ENCODE measurements around the gene ETFRF1.
A peak's percentile ranks its signal among the peaks of the same experiment; 100 is the strongest.

The ETFRF1 gene

DNA sequence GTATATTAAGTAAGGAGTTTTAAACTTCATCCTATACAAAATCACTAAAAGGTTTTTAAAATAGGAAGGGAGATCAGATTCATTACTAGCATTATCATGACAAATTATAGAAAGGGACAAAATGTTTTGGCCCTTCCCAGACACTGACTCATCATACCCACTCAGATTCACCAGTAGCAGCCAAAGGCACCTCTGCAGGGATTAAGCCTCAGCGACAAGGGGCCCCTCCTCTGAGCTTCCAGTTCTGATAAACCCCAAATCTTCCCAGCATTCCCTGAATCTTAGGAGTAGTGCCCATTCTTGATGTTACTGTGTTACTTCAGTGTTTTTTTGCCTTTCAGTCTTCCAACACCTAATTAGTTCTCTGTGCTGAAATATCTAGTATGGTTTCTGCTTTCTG lies 41.2 kb downstream of the ETFRF1 start:
- no peak for DNase-seq

DNA sequence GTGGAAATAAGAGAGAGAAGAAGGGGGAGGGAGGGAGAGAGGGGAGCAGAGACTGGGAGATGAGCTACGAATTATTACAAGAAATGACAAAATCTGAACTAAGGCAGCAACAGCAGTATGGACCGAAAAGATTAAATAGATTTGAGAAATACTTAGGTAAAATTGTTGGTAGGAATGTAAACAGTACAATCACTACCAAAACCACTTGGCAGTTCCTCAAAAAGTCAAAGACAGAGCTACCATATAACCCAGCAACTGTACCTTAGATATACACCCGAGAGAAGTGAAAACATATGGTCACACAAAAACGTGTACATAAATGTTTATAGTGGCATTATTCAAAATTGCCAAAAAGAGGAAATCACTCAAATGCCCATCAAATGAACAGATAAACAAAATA lies 41.6 kb downstream of the ETFRF1 start:
- no peak for DNase-seq

DNA sequence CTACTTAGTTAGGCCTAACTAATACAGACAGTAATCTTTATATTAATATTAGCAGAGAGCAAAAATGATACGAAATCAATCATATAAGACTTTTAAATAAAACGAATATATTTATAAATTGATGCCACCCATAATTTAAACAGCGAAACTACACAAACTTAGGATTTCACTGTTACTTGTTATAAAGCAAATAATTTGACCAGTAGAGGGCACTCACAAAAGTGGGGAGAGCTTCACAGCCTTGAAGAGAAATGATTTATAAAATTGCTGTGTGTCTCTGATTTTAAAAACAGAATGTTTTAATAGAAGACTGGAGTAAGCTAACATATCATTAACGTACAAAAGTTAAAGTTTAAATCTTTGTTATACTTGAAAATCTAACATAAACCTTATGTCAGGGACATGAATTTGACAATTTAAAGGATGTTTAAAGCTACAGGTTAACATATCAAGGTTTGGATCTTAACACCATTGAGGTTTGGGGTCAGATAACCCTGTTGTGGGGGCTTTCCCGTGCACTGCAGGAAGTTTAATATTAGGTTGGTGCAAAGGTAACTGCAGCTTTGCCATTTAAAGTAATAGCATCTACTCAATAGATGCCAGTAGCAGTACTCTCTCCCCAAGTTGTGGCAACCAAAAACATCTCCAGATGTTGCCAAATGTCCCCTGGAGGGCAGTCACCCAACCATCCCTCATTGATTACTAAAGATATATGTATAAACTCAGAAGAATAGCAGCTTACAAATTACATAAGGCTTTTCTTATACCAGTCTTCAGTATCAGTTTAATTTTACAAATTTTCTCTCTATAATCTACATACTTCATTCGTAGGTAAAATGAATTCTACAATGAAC lies 46.4 kb downstream of the ETFRF1 start:
- DNase-seq, result peak; percentile 16 to 85 (median 64)

DNA sequence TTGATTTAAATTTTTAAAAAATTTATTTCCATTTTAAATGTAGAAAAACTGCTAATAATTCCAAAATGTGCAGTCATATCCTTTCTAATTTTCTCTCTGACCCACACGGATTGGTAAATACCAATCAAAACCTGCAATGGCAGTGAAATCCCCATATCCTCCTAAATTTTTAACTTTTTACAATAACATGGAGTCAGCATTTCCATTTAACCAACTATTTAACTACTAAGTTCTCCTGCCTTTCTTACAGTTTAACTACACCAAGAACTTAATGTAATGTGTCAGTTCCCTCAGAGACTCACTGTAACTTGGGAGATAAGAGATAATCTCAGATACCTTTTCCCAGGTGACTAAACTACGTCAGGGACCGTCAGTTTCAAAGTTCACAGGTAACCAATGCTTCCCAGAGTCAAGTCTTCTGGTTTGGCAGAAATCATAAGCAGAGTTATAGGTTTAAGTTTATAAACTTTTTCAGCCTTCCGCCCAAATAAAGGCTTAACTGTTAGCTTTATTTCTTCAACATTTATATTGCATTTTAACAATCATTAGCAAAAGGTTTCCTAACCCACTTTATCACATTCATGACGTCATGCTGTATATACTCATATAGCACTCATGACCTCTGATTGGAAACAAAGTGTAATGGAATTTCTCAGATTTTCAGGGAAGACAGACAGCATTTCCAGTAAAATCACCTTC lies 48.1 kb downstream of the ETFRF1 start:
- no peak for DNase-seq

DNA sequence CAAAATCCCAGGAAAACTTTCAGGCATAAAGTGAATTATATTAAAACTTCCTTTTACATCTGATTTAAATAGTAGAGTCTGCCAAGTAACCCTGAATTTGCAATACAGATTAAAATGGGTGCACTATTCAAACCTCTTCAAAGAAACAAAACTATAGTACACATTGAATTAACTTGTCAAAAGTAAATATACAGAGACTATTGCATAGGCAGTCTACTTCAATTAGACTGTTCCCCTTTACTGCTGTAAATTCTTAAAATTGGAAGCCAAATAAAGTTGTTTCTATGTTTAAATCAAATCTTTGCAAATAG lies 48.6 kb downstream of the ETFRF1 start:
- DNase-seq, result no peak

DNA sequence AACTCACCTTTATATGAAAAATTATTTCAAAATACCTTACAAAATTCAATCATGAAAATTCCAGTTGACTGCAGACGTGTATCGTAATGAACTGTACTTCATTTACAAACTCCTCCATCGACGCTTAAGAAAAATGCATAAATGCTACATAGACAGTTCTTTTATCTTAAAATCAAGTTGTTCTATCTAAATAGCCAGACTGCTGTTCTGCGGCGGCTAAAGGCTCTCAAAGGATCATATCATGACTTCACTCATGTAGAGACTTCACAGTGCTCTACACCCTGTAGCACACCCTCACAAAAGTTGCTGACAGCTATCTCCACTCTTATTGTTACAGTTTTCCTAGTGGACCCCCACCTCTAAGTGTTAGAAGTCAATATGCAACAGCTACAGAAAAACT lies 50.5 kb downstream of the ETFRF1 start:
- DNase-seq, result no peak

DNA sequence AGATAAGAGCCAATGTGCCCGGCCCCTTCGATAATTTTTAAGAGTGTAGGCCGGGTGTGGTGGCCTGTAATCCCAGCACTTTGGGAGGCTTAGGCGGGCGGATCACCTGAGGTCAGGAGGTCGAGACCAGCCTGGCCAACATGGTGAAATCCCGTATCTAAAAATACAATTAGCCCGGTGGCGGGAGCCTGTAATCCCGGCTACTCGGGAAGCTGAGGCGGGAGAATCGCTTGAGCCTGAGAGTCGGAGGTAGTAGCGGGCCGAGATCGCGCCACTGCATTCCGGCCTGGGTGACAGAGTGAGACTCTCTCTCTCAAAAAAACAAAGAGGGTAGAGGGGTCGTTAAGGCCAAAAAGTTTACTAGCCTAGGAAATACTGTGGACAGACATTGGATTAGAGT lies 53.1 kb downstream of the ETFRF1 start:
- no peak for DNase-seq

DNA sequence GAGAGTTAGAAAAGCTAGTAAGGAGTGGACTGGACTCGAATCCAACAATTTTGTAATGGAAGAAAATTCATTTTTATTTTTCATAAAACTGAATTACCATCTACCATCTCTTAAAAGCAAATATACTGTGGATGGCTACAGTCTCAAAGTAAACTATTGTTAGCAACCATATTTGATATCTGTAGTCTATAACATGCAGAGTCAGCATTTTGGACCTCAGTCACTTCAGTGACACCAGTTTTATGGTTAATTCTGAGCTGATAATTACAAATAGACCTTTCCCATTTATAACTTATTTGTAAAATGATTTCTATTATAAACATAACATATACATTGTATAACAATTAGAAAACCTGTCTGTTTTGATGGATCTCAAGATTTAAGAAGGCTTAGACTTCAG lies 53.7 kb downstream of the ETFRF1 start:
- DNase-seq, result no peak

DNA sequence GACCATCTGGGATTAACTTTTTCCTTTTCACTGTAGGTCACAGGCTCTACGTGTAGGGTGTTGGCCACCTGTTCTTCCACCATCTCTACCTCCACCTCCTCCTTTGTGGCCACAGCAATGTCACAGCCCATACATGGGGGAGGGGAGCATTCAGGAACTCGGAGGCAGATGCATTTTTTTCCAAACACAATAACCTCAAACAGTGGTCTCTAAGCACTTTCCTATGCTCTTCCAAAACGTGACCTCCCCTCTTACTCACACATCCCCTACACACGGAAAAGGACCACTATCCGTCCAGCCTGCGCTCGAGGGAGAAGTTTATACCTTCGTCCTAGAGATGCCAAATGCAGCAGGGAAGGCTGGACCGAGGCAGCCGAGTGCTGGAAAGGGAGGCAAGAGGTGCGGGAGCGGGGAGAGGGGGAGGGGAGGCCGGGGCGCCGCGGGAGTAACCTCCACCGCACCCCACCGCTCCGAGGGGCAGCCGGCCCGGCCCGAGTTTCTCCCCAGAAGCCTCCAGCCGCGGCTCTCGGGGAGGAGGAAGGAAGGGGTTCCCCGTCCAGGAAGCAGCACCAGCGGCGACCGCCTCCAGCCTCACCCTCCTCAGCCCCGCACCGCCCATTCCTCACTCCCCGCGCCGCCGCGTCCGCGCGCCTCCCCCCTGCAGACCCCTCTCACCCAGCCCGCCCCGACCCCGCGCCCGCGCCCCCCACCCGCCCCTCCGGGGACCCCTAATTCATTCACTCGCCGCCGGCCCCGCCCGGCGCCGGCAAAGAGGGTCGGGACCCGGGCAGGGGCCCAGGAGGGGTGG lies 55.1 kb downstream of the ETFRF1 start:
- DNase-seq, result peak; percentile 28 to 77 (median 69)

DNA sequence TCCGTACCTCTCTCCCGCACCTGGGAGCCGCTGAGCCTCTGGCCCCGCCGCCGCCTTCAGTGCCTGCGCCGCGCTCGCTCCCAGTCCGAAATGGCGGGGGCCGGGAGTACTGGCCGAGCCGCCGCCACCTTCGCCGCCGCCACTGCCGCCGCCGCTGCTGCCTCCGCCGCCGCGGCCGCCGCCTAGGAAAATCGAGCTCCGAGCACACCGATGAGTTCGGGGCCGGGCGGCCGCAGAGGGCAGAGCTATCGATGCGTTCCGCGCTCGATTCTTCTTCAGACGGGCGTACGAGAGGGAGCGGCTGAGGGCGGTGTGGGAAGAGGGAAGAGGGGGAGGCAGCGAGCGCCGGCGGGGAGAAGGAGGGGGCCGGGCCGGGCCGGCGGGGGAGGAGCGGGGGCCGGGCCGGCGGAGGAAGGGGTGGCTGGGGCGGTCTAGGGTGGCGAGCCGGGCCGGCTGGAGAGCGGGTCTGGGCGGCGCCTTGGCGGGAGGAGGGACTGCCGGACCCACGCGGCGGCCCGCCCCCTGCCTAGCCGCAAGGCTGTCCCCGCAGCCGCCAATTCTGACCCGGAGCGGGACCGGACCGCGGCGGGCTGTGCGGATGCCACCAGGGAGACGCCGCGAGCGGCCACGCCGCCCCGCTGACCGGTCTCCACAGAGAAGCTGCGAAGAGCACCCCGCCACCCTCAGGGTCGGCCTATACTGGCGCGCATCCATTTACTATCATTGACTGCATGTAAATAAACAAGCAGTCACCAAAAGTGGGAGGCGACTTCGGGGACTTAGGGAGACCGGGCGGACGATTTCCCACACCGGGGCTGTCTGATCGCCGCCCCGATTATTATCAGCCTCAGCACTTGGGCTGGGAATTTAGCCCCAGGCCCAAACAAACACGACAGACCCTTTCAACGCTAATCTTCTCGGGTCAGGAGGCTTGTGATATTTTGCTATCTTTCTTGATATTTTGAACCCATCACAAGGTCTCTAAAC lies 56.0 kb downstream of the ETFRF1 start, which contains the start of gene KRAS:
Gene KRAS (minus strand): TSS at position 186 of the 987 bp plus-strand sequence.
- DNase-seq, result peak; percentile 95 to 98 (median 97)

DNA sequence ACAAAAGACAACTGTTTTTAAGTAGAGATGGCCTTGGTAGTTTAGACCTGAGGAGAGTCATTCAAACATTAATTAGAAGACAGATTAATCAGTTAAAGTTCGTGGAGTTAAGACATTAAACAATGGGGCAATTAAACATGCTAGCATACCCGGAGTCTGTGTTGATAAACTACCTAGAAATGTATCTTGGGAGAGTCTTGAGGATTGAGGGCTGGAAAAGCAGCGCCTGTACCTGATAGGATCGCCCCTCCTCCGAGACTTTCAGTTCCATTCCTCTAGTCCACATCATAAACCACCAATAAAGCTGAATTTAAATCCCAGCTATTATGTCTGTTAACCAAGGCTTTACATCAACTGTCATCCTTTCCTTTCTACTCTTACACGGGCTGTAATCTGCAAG lies 56.7 kb downstream of the ETFRF1 start:
- DNase-seq, result no peak

DNA sequence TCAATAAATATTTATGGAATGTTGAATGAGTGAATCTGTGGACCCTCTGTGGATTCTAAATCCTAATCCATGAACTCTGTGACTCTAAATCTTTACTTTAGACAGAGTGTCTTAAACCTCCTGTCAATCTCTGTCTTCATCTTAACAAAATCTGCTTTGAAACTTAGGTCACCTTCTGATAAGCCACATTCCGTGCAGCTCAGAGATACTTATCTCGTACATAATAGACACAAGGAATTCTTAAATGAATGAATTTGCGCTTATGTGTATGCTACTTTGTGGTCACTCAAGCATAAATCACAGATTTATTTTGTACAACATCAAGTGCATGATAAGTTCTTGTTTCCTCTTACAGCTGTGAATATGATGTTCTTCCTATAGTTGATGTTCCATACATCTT lies 57.9 kb downstream of the ETFRF1 start:
- no peak for DNase-seq

DNA sequence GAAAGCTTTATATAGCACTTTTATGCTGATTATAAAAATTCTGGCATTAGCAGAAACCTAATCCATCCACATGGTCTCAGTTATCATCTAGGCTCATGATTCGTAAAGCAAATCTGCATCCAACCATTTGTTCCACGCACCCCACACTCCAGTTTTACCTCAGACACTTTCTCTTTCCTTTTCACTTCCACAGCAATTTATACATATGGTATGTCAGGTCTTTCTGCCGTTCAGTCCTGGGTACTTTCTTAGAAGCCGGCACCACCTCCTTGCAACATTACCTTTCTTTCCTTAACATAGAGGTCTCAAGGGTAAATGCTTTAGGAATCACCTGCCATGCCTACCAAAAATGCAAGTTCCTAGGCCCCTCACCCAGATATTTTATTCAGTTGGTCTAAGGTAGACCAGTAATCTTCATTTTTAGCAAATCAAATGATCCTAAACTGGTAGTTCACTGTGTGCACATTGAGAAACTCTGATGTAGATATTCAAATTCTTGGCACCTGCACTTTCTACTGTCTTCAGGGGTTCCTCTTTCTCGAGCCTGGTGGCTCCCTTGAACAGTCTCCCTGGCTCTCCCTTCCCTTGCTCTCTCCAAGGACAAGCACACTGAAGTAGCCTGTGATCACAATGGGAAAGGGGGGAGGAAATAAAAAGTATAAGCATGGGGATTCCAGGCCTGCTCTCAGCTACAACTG lies 58.5 kb downstream of the ETFRF1 start:
- DNase-seq, result no peak

DNA sequence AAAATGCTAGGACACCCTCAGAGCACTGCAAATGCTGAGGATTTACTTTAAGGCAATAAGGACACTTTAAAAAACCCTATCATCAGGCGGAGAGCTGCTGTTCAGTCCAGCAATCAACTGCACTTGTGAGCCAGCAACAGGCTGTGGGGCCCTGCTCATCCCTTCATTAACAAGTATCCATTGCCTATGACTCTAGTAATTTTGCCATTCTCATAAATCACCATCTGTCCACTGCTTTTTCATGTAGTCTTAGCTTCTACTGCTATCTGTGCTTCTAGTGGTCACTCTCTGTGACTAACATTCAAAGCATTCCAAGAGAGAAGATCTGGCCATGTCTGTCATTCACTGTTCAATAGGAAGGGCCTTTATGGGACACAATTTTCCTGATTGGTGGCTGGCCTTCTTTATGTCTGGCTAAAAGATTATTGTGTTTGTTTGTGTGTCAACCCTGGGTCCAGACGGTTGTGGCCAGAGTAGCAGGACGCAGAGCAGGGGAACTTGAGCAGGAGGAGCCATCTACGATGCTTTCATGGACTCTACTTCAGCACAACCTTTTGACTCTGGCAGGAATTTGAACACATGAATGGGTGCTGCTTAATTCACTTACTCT lies 59.3 kb downstream of the ETFRF1 start:
- no peak for DNase-seq
